IMR-90 (cell line): ENCODE data around the gene HS3ST5. TPM values are rescaled to one million over a fixed set of nuclear protein-coding genes. Genes with fewer than 3 reads are reported as not detected.
A peak's percentile ranks its signal among the peaks of the same experiment; 100 is the strongest.

Experiments used
- ATAC-seq: fragments of 200-7000 bp; cut with Tn5 transposase; 2 replicates; pipeline ENCODE4 v1.9.1; 2020; ENCODE audit warnings: low read depth, mild to moderate bottlenecking, moderate library complexity
- BruUV-seq: library from RNA; stranded (reverse); fragments of 400-500 nt; replicated peaks from 2 replicates; lab custom pipeline; 2021; lab: Mats Ljungman, UMichigan
- CTCF ChIA-PET: fragments of 300-600 bp; formaldehyde crosslinking; extraction: SDS; loops from one replicate; lab custom pipeline; 2021; ENCODE audit warnings: antibody characterized with exemption; lab: Yijun Ruan, JAX
- POLR2A ChIA-PET: fragments of 300-600 bp; sonication (Branson Sonifier 250); formaldehyde crosslinking; loops from one replicate; lab custom pipeline; 2022; ENCODE audit warnings: antibody characterized with exemption; ENCODE audit not compliant: unreplicated experiment; lab: Charles Lee
- DNase-seq: peaks from one replicate; pipeline ENCODE4 v3.0.0; 2013
- H2AFZ ChIP-seq: replicated peaks from 2 replicates; pipeline ENCODE3; 2013; ENCODE audit warnings: low read length, mild to moderate bottlenecking; ENCODE audit not compliant: poor library complexity
- H2AK5ac ChIP-seq: 2 replicates; pipeline ENCODE4 v1.6.1; 2013; ENCODE audit warnings: low read depth, low read length, inconsistent platforms
- H2AK9ac ChIP-seq: replicated peaks from 2 replicates; pipeline ENCODE3; 2013; ENCODE audit warnings: mild to moderate bottlenecking, low read depth, low read length, moderate library complexity; ENCODE audit not compliant: poor library complexity
- H2BK120ac ChIP-seq: 2 replicates; pipeline ENCODE4 v1.6.1; 2013; ENCODE audit warnings: low read depth, low read length, inconsistent platforms
- H2BK15ac ChIP-seq: 3 replicates; pipeline ENCODE4 v1.6.1; 2013; ENCODE audit warnings: low read depth, low read length, inconsistent platforms
- H2BK20ac ChIP-seq: 2 replicates; pipeline ENCODE4 v1.6.1; 2013; ENCODE audit warnings: low read depth, mild to moderate bottlenecking, inconsistent platforms, low read length, moderate library complexity
- H2BK5ac ChIP-seq: 2 replicates; pipeline ENCODE4 v1.6.1; 2013; ENCODE audit warnings: mild to moderate bottlenecking, low read depth, low read length, inconsistent platforms; ENCODE audit not compliant: poor library complexity, severe bottlenecking
- H3K14ac ChIP-seq: replicated peaks from 2 replicates; pipeline ENCODE4 v1.6.1; 2013; ENCODE audit warnings: low read depth, low read length, inconsistent platforms
- H3K18ac ChIP-seq: 2 replicates; pipeline ENCODE4 v1.6.1; 2013; ENCODE audit warnings: low read depth, low read length, control low read depth
- H3K23ac ChIP-seq: 2 replicates; pipeline ENCODE4 v1.6.1; 2013; ENCODE audit warnings: low read depth, low read length, inconsistent platforms
- H3K27ac ChIP-seq: 2 replicates; pipeline ENCODE4 v1.5.1; 2013; ENCODE audit warnings: mild to moderate bottlenecking, control low read depth, low read length; ENCODE audit not compliant: insufficient read depth
- H3K27me3 ChIP-seq: 2 replicates; pipeline ENCODE4 v1.6.1; 2013; ENCODE audit warnings: low read length; ENCODE audit not compliant: control insufficient read depth, insufficient read depth
- H3K36me3 ChIP-seq: 2 replicates; pipeline ENCODE4 v1.6.1; 2013; ENCODE audit warnings: low read length, mixed read lengths; ENCODE audit not compliant: control insufficient read depth, insufficient read depth
- H3K4ac ChIP-seq: 2 replicates; pipeline ENCODE4 v1.6.1; 2013; ENCODE audit warnings: low read depth, low read length, inconsistent platforms
- H3K4me1 ChIP-seq: 2 replicates; pipeline ENCODE4 v1.6.1; 2013; ENCODE audit warnings: low read length, mixed read lengths; ENCODE audit not compliant: control insufficient read depth, insufficient read depth
- H3K4me2 ChIP-seq: 2 replicates; pipeline ENCODE4 v1.6.1; 2013; ENCODE audit warnings: low read depth, mild to moderate bottlenecking, control low read depth, low read length, moderate library complexity
- H3K4me3 ChIP-seq: 2 replicates; pipeline ENCODE4 v1.5.1; 2013; ENCODE audit warnings: low read depth, mild to moderate bottlenecking, control low read depth, low read length, moderate library complexity; ENCODE audit not compliant: insufficient read depth
- H3K56ac ChIP-seq: 2 replicates; pipeline ENCODE4 v1.6.1; 2013; ENCODE audit warnings: low read length, inconsistent platforms; ENCODE audit not compliant: insufficient read depth; ENCODE audit errors: extremely low read depth
- H3K79me1 ChIP-seq, 2 experiments: 2 replicates each; pipeline ENCODE4 v1.6.1; 2013; ENCODE audit warnings: low read length in 2 of 2, inconsistent platforms in 1 of 2, low read depth in 1 of 2
- H3K9ac ChIP-seq: 2 replicates; pipeline ENCODE4 v1.6.1; 2013; ENCODE audit warnings: low read depth, low read length, control low read depth
- H3K9me1 ChIP-seq: 2 replicates; pipeline ENCODE4 v1.6.1; 2013; ENCODE audit warnings: low read length, inconsistent platforms; ENCODE audit not compliant: insufficient read depth
- H3K9me3 ChIP-seq: 2 replicates; pipeline ENCODE4 v1.6.1; 2013; ENCODE audit warnings: low read length; ENCODE audit not compliant: control insufficient read depth, insufficient read depth
- H4K20me1 ChIP-seq: 2 replicates; pipeline ENCODE4 v1.6.1; 2013; ENCODE audit warnings: low read length, inconsistent platforms; ENCODE audit not compliant: insufficient read depth
- H4K5ac ChIP-seq: 2 replicates; pipeline ENCODE4 v1.6.1; 2013; ENCODE audit warnings: mild to moderate bottlenecking, low read depth, low read length, control low read depth
- H4K8ac ChIP-seq, 2 experiments: 2 replicates each; pipeline ENCODE4 v1.6.1; 2013; ENCODE audit warnings: low read depth in 2 of 2, low read length in 2 of 2, control low read depth in 1 of 2, inconsistent platforms in 1 of 2
- H4K91ac ChIP-seq: 2 replicates; pipeline ENCODE4 v1.6.1; 2013; ENCODE audit warnings: low read depth, low read length, inconsistent platforms; ENCODE audit not compliant: insufficient read depth
- BHLHE40 ChIP-seq: fragments of 150-350 bp; IDR thresholded peaks from 2 replicates; pipeline ENCODE4 v1.6.1; 2016; ENCODE audit warnings: mild to moderate bottlenecking, low read depth, low read length
- CEBPB ChIP-seq: IDR thresholded peaks from 2 replicates; pipeline ENCODE4 v1.6.1; 2012; ENCODE audit warnings: low read depth, low read length, improper control_type of control experiment
- CHD1 ChIP-seq: IDR thresholded peaks from 2 replicates; pipeline ENCODE4 v1.6.1; 2012; ENCODE audit warnings: low read depth, low read length, improper control_type of control experiment
- MAFK ChIP-seq: IDR thresholded peaks from 2 replicates; pipeline ENCODE4 v1.6.1; 2012; ENCODE audit warnings: low read depth, low read length, improper control_type of control experiment
- MAZ ChIP-seq: IDR thresholded peaks from 2 replicates; pipeline ENCODE4 v1.6.1; 2012; ENCODE audit warnings: low read depth, mild to moderate bottlenecking, low read length, improper control_type of control experiment, moderate library complexity, borderline replicate concordance
- MXI1 ChIP-seq: IDR thresholded peaks from 2 replicates; pipeline ENCODE4 v1.6.1; 2012; ENCODE audit warnings: low read depth, mild to moderate bottlenecking, low read length, moderate library complexity, borderline replicate concordance
- NFE2L2 ChIP-seq: fragments of 150-350 bp; IDR thresholded peaks from 2 replicates; pipeline ENCODE4 v1.6.1; 2016; ENCODE audit warnings: low read depth, mild to moderate bottlenecking, low read length
- RAD21 ChIP-seq: IDR thresholded peaks from 2 replicates; pipeline ENCODE4 v1.6.1; 2012; ENCODE audit warnings: low read length, improper control_type of control experiment
- SMC3 ChIP-seq: fragments of 150-350 bp; IDR thresholded peaks from 2 replicates; pipeline ENCODE4 v1.6.1; 2016; ENCODE audit warnings: low read depth, mild to moderate bottlenecking, antibody characterized with exemption, low read length, moderate library complexity
- USF2 ChIP-seq: fragments of 150-350 bp; IDR thresholded peaks from 2 replicates; pipeline ENCODE4 v1.6.1; 2017; ENCODE audit warnings: mild to moderate bottlenecking, antibody characterized with exemption, low read length, low read depth
- WGBS, 2 experiments: methylation state at CpG; one replicate each; pipeline versions ENCODE4 v1.1.5 to v1.1.7; 2013; ENCODE audit warnings: missing lambda C conversion rate in 2 of 2; ENCODE audit not compliant: insufficient read length in 1 of 2; ENCODE audit errors: extremely low coverage in 2 of 2; 5-methylcytosine and 5-hydroxymethylcytosine counted together
- dilution Hi-C: fragments of 300-500 bp; cut with HindIII; formaldehyde crosslinking; loops from one replicate; pipeline ENCODE4 v1.14.3; 2018; ENCODE audit warnings: low sequenced_read_pairs; ENCODE audit not compliant: unreplicated experiment
- in situ Hi-C: fragments of 300-500 bp; cut with MboI; formaldehyde crosslinking; loops from 3 replicates; pipeline ENCODE4 v1.14.3; 2019; ENCODE audit warnings: low sequenced_read_pairs, inconsistent platforms, mixed read lengths
- intact Hi-C: fragments of 100-400 bp; cut with micrococcal nuclease; formaldehyde crosslinking; loops from 2 replicates; pipeline ENCODE4 v1.10.0; 2022
- polyA plus RNA-seq, 3 experiments: library from polyadenylated mRNA; depleted of rRNA; stranded (reverse); fragments of >200 nt; gene quantifications; 2 replicates each; pipeline ENCODE4 v1.2.3, GENCODE V29; 2012; ENCODE audit warnings: low replicate concordance in 1 of 3
- total RNA-seq: library from RNA; depleted of rRNA; stranded (reverse); fragments of >200 nt; gene quantifications from 2 replicates; pipeline ENCODE4 v1.2.3, GENCODE V29; 2012

HS3ST5 gene
- total and polyA plus RNA-seq, 2 of the 4 experiments (the other 2 are of a cell fraction) = not detected

GRCh38 chr6:114140416-114140815, 202.4 kb downstream of the HS3ST5 start:
- no peaks in the 10 kb centered on the region for H4K20me1 ChIP-seq
- no peaks in the 10 kb centered on the region for H3K9me1 ChIP-seq
- intact Hi-C loops = no loop called here
- no peak overlapping the region for H3K4ac ChIP-seq
- no peak overlapping the region for H2AK5ac ChIP-seq
- no peak overlapping the region for H4K8ac ChIP-seq
- H2BK20ac ChIP-seq = no peak overlapping the region
- no peak overlapping the region for H3K56ac ChIP-seq
- H4K5ac ChIP-seq = no peak overlapping the region
- 18% methylated on average over 4 of the region's 5 CpGs; no CpG with 5 or more reads in 1 of the 2 experiments for WGBS, 2 experiments
- peak; percentile 65 for ATAC-seq
- peak overlapping the region; percentile 9 for H2AFZ ChIP-seq
- H3K79me1 ChIP-seq = no peaks in the 10 kb centered on the region
- no peak overlapping the region for H2BK5ac ChIP-seq
- peak; percentile 13 for DNase-seq
- no peak overlapping the region for H3K23ac ChIP-seq
- H3K9me3 ChIP-seq = no peaks in the 10 kb centered on the region
- no peak overlapping the region for H3K14ac ChIP-seq
- TF ChIP-seq RAD21 = no peak
- TF ChIP-seq SMC3 = no peak
- TF ChIP-seq MAZ = no peak
- TF ChIP-seq MXI1 = no peak
- no peak for TF ChIP-seq CEBPB
- TF ChIP-seq CHD1 = no peak
- TF ChIP-seq USF2 = no peak
- TF ChIP-seq BHLHE40 = no peak
- no peak for TF ChIP-seq MAFK
- TF ChIP-seq NFE2L2 = no peak
- H3K36me3 ChIP-seq = no peaks in the 10 kb centered on the region
- no peak overlapping the region for H2BK120ac ChIP-seq
- H3K9ac ChIP-seq = no peak overlapping the region
- no peak overlapping the region for H3K18ac ChIP-seq
- H2BK15ac ChIP-seq = no peak overlapping the region
- POLR2A ChIA-PET = no interaction called here
- no peaks in the 10 kb centered on the region for H3K4me1 ChIP-seq
- dilution Hi-C loops = no loop called here
- CTCF ChIA-PET = interaction anchor here (1.3 kb wide), 1 partner anchor 10 kb away, joined by 3 read pairs; no protein-coding TSS in a partner anchor
- H3K27ac ChIP-seq = no peak overlapping the region
- H2AK9ac ChIP-seq = no peak overlapping the region
- no peak overlapping the region for H3K4me3 ChIP-seq
- no TSS peak for BruUV-seq
- peak overlapping the region; percentile 11; the same call in 1 of the 2 replicates for H3K4me2 ChIP-seq
- peaks cover 10% of the 10 kb centered on the region for H3K27me3 ChIP-seq
- H4K91ac ChIP-seq = no peak overlapping the region
- in situ Hi-C loops = no loop called here
